ENCODE results near the gene TLR10.

DNA sequence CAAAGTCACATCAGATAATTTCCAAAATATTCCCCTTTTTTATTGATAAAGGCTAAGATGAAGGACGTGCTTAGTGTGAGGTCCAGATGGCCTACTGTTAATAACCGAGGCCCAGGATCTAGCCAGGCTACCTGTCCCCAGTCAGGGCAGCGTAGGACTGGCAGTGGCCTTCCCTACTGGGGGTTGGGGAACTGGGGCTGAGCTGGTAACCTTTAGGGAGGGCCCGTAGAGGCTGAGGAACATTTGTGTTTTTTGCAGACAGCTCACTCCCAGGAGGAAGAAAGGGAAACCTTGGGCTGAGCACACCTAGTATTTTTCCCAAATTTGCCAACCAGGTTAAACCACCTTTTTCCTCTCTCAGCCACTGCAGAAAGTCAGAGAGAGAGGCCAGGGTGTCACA lies 59.7 kb downstream of the TLR10 start:
- TF ChIP-seq, protein P1, sequence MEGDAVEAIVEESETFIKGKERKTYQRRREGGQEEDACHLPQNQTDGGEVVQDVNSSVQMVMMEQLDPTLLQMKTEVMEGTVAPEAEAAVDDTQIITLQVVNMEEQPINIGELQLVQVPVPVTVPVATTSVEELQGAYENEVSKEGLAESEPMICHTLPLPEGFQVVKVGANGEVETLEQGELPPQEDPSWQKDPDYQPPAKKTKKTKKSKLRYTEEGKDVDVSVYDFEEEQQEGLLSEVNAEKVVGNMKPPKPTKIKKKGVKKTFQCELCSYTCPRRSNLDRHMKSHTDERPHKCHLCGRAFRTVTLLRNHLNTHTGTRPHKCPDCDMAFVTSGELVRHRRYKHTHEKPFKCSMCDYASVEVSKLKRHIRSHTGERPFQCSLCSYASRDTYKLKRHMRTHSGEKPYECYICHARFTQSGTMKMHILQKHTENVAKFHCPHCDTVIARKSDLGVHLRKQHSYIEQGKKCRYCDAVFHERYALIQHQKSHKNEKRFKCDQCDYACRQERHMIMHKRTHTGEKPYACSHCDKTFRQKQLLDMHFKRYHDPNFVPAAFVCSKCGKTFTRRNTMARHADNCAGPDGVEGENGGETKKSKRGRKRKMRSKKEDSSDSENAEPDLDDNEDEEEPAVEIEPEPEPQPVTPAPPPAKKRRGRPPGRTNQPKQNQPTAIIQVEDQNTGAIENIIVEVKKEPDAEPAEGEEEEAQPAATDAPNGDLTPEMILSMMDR (IDR thresholded peaks at IDR 0.05; ENCODE audit: low read depth, low read length): no peak
- no peak for TF ChIP-seq EZH2phosphoT487 (IDR thresholded peaks at IDR 0.05; ENCODE audit: low read depth)

All from OCI-LY3 (cell line).